OCI-LY1 (cell line): Measurements from ENCODE around the gene NOL3.

Source experiments
- H2AFZ ChIP-seq: fragments of 200-600 bp; sonication (generic), shearing (Covaris generic); 2 replicates; pipeline ENCODE4 v1.6.0; 2014; ENCODE audit warnings: antibody characterized with exemption, mild to moderate bottlenecking, low read length
- H3F3A ChIP-seq: fragments of 200-600 bp; sonication (generic), shearing (Covaris generic); 2 replicates; pipeline ENCODE4 v1.6.0; 2014; ENCODE audit warnings: mild to moderate bottlenecking, antibody characterized with exemption, low read length, moderate library complexity; ENCODE audit not compliant: insufficient read depth
- H3K27ac ChIP-seq: fragments of 200-600 bp; sonication (generic); 2 replicates; pipeline ENCODE4 v1.5.1; 2014; ENCODE audit warnings: low read length, mixed run types, mild to moderate bottlenecking, low read depth; ENCODE audit not compliant: poor library complexity, severe bottlenecking
- H3K27me3 ChIP-seq: fragments of 200-600 bp; sonication (generic); 2 replicates; pipeline ENCODE4 v1.6.0; 2014; ENCODE audit warnings: antibody characterized with exemption, mild to moderate bottlenecking, low read length, moderate library complexity; ENCODE audit not compliant: insufficient read depth
- H3K36me3 ChIP-seq: fragments of 200-600 bp; sonication (generic); 2 replicates; pipeline ENCODE4 v1.6.1; 2014; ENCODE audit warnings: mild to moderate bottlenecking, antibody characterized with exemption, low read length, moderate library complexity, mixed read lengths; ENCODE audit not compliant: insufficient read depth
- H3K4me1 ChIP-seq: fragments of 200-600 bp; sonication (generic); 2 replicates; pipeline ENCODE4 v1.5.1; 2014; ENCODE audit warnings: mild to moderate bottlenecking, low read length, moderate library complexity; ENCODE audit not compliant: insufficient read depth, severe bottlenecking
- H3K4me2 ChIP-seq: fragments of 200-600 bp; sonication (generic), shearing (Covaris generic); 2 replicates; pipeline ENCODE4 v1.6.1; 2014; ENCODE audit warnings: low read length
- H3K4me3 ChIP-seq: fragments of 200-600 bp; sonication (generic); 2 replicates; pipeline ENCODE4 v1.5.1; 2014; ENCODE audit warnings: low read length, low read depth, mild to moderate bottlenecking, mixed read lengths; ENCODE audit not compliant: poor library complexity, severe bottlenecking
- H3K79me2 ChIP-seq: fragments of 200-600 bp; shearing (Covaris generic); 2 replicates; pipeline ENCODE4 v1.6.1; 2016; ENCODE audit warnings: mixed run types, low read length, mixed read lengths; ENCODE audit not compliant: insufficient read depth
- H3K9ac ChIP-seq: fragments of 200-600 bp; sonication (generic), shearing (Covaris generic); 2 replicates; pipeline ENCODE4 v1.6.1; 2014; ENCODE audit warnings: mild to moderate bottlenecking, low read length, mixed read lengths
- H3K9me2 ChIP-seq: fragments of 200-600 bp; sonication (generic), shearing (Covaris generic); 2 replicates; pipeline ENCODE4 v1.6.1; 2014; ENCODE audit warnings: low read depth, mild to moderate bottlenecking, low read length, mixed read lengths
- H3K9me3 ChIP-seq: fragments of 200-600 bp; shearing (Covaris generic); 2 replicates; pipeline ENCODE4 v1.6.1; 2014; ENCODE audit warnings: low read length, mixed read lengths
- H4K20me1 ChIP-seq: fragments of 200-600 bp; sonication (generic), shearing (Covaris generic); 2 replicates; pipeline ENCODE4 v1.6.0; 2016; ENCODE audit warnings: mild to moderate bottlenecking, low read length; ENCODE audit not compliant: insufficient read depth
- CTCF ChIP-seq: fragments of 200-600 bp; sonication (generic), shearing (Covaris generic); IDR thresholded peaks from 2 replicates; pipeline ENCODE4 v1.5.1; 2017; ENCODE audit warnings: mild to moderate bottlenecking, antibody characterized with exemption, low read length, moderate library complexity, mixed read lengths
- EZH2 ChIP-seq: fragments of 200-600 bp; sonication (generic), shearing (Covaris generic); IDR thresholded peaks from 2 replicates; pipeline ENCODE4 v1.8.0; 2017; ENCODE audit warnings: borderline replicate concordance, mixed run types, mild to moderate bottlenecking, antibody characterized with exemption, low read length, moderate library complexity, mixed read lengths

NOL3 gene

GRCh38 chr16:67206838-67207248 is 36.5 kb downstream of the NOL3 start:
- no peak overlapping the region for H2AFZ ChIP-seq
- no peak overlapping the region for H3K4me3 ChIP-seq
- no peaks in the 10 kb centered on the region for H4K20me1 ChIP-seq
- H3K4me1 ChIP-seq = no peaks in the 10 kb centered on the region
- H3K9me2 ChIP-seq = no peaks in the 10 kb centered on the region
- no peak overlapping the region for H3K4me2 ChIP-seq
- H3K9ac ChIP-seq = no peak overlapping the region
- no peak for TF ChIP-seq EZH2
- no peak for TF ChIP-seq CTCF
- H3F3A ChIP-seq = no peaks in the 10 kb centered on the region
- H3K27ac ChIP-seq = no peak overlapping the region
- H3K27me3 ChIP-seq = no peaks in the 10 kb centered on the region
- H3K79me2 ChIP-seq = no peaks in the 10 kb centered on the region
- no peaks in the 10 kb centered on the region for H3K9me3 ChIP-seq
- H3K36me3 ChIP-seq = peaks cover 26% of the 10 kb centered on the region

- H4K20me1 ChIP-seq = no peaks in the 10 kb centered on the region
- H3K4me3 ChIP-seq = no peak overlapping the region
- H3K9me3 ChIP-seq = no peaks in the 10 kb centered on the region
- no peaks in the 10 kb centered on the region for H3F3A ChIP-seq
- H3K27me3 ChIP-seq = no peaks in the 10 kb centered on the region
- H3K9ac ChIP-seq = no peak overlapping the region
- H3K4me1 ChIP-seq = no peaks in the 10 kb centered on the region
- H3K9me2 ChIP-seq = no peaks in the 10 kb centered on the region
- H3K27ac ChIP-seq = no peak overlapping the region
- no peak overlapping the region for H2AFZ ChIP-seq
- TF ChIP-seq CTCF (no peak), EZH2 (no peak)
- H3K79me2 ChIP-seq = no peaks in the 10 kb centered on the region
- H3K36me3 ChIP-seq = peaks cover 20% of the 10 kb centered on the region
- H3K4me2 ChIP-seq = no peak overlapping the region
Measured at GRCh38 chr16:67207249-67208091, 37.1 kb downstream of the NOL3 start.

- no peak overlapping the region for H3K4me2 ChIP-seq
Measured at GRCh38 chr16:67208154-67208896, 38.0 kb downstream of the NOL3 start.

More at GRCh38 chr16:67208154-67208896, 38.0 kb downstream of the NOL3 start:
- H3K9me3 ChIP-seq = no peaks in the 10 kb centered on the region
- no peaks in the 10 kb centered on the region for H3K4me1 ChIP-seq
- TF ChIP-seq EZH2 (no peak), CTCF (no peak)
- H3K4me3 ChIP-seq = no peak overlapping the region
- H2AFZ ChIP-seq = no peak overlapping the region
- peaks cover 11% of the 10 kb centered on the region for H3K36me3 ChIP-seq
- H3K9me2 ChIP-seq = no peaks in the 10 kb centered on the region
- H4K20me1 ChIP-seq = no peaks in the 10 kb centered on the region
- no peaks in the 10 kb centered on the region for H3K79me2 ChIP-seq
- H3K27ac ChIP-seq = no peak overlapping the region
- H3K27me3 ChIP-seq = no peaks in the 10 kb centered on the region
- no peaks in the 10 kb centered on the region for H3F3A ChIP-seq
- no peak overlapping the region for H3K9ac ChIP-seq
